Activated CD4-positive, alpha-beta memory T cell treated with anti-CD3 and anti-CD28 coated beads for 36 hours (primary cell): ENCODE data around the gene EXOC6. TPM values are rescaled to one million over a fixed set of nuclear protein-coding genes. Genes with fewer than 3 reads are reported as not detected.
"Not testable (repeated sequence)": the region's sequence is repeated elsewhere in the genome, so short reads cannot be mapped to it uniquely, and the experiment has no call there.

Experiments
- CTCF ChIA-PET: fragments of 350-600 bp; sonication (Branson Sonifier 250); formaldehyde crosslinking; loops from one replicate; lab custom pipeline; 2021; ENCODE audit warnings: antibody characterized with exemption, inconsistent platforms; lab: Charles Lee
- POLR2A ChIA-PET: fragments of 350-600 bp; sonication (Branson Sonifier 250); formaldehyde crosslinking; loops from one replicate; lab custom pipeline; 2021; ENCODE audit warnings: antibody characterized with exemption; lab: Charles Lee
- DNase-seq: peaks from one replicate; pipeline ENCODE4 v3.0.0-alpha.2; 2020
- H3K27ac Mint-ChIP-seq: one replicate; pipeline ENCODE4 v1.8.0; 2021; ENCODE audit warnings: mixed read lengths
- H3K27me3 Mint-ChIP-seq: one replicate; pipeline ENCODE4 v1.8.0; 2021; ENCODE audit warnings: mixed read lengths
- H3K36me3 Mint-ChIP-seq: one replicate; pipeline ENCODE4 v1.8.0; 2021; ENCODE audit warnings: mixed read lengths
- H3K4me1 Mint-ChIP-seq: one replicate; pipeline ENCODE4 v1.8.0; 2021; ENCODE audit warnings: low read depth, mixed read lengths
- H3K4me3 Mint-ChIP-seq: one replicate; pipeline ENCODE4 v1.8.0; 2021; ENCODE audit warnings: mild to moderate bottlenecking, mixed read lengths
- H3K9me3 Mint-ChIP-seq: one replicate; pipeline ENCODE4 v1.8.0; 2021; ENCODE audit warnings: mixed read lengths
- intact Hi-C: fragments of 100-400 bp; cut with micrococcal nuclease; formaldehyde crosslinking; loops from one replicate; pipeline ENCODE4 v1.15.1; 2023
- total RNA-seq, 2 experiments: library from RNA; stranded (reverse); gene quantifications; one replicate each; pipeline ENCODE4 v1.2.3, GENCODE V29; 2021

EXOC6 gene
- total RNA-seq, 2 experiments from 2014 or later: 10.7 to 10.8 TPM

- POLR2A ChIA-PET: no interaction called here
- H3K27ac Mint-ChIP-seq: no peak overlapping the region
- H3K27me3 Mint-ChIP-seq: peaks cover 15% of the 10 kb centered on the region
- CTCF ChIA-PET: no interaction called here
- no peak for DNase-seq
- intact Hi-C loops: no loop called here
- H3K36me3 Mint-ChIP-seq: no peaks in the 10 kb centered on the region
- no peaks in the 10 kb centered on the region for H3K4me1 Mint-ChIP-seq
- no peak overlapping the region for H3K4me3 Mint-ChIP-seq
- H3K9me3 Mint-ChIP-seq: no peaks in the 10 kb centered on the region
These were observed 237.0 kb downstream of the EXOC6 start for GRCh38 chr10:93085272-93085859.

- CTCF ChIA-PET: interaction anchor here (1.3 kb wide), 1 partner anchor 30 kb away, joined by 4 read pairs; no protein-coding TSS in a partner anchor
- Mint-ChIP-seq H3K36me3 (no peaks in the 10 kb centered on the region), H3K27ac (no peak overlapping the region), H3K4me1 (no peaks in the 10 kb centered on the region), H3K27me3 (peaks cover 10% of the 10 kb centered on the region), H3K9me3 (no peaks in the 10 kb centered on the region), H3K4me3 (no peak overlapping the region)
- POLR2A ChIA-PET: no interaction called here
- intact Hi-C loops: no loop called here
- no peak for DNase-seq
These were observed 238.0 kb downstream of the EXOC6 start for GRCh38 chr10:93086289-93086688.

- no peak overlapping the region for H3K27ac Mint-ChIP-seq
- CTCF ChIA-PET: interaction anchor here (1.0 kb wide), 1 partner anchor 24 kb away, joined by 4 read pairs; no protein-coding TSS in a partner anchor
- H3K36me3 Mint-ChIP-seq: no peaks in the 10 kb centered on the region
- H3K9me3 Mint-ChIP-seq: no peaks in the 10 kb centered on the region
- no peak for DNase-seq
- no peaks in the 10 kb centered on the region for H3K4me1 Mint-ChIP-seq
- H3K4me3 Mint-ChIP-seq: no peak overlapping the region
- intact Hi-C loops: no loop called here
- POLR2A ChIA-PET: no interaction called here
- H3K27me3 Mint-ChIP-seq: peaks cover 7% of the 10 kb centered on the region
These were observed 239.5 kb downstream of the EXOC6 start for GRCh38 chr10:93087846-93088245.

GRCh38 chr10:93088466-93088865 lies 240.1 kb downstream of the EXOC6 start:
- intact Hi-C loops: no loop called here
- CTCF ChIA-PET: interaction anchor here (1.0 kb wide), 2 partner anchors 9 to 24 kb away, joined by 3 to 4 read pairs; no protein-coding TSS in a partner anchor
- DNase-seq: no peak
- no peak overlapping the region for H3K4me3 Mint-ChIP-seq
- no peaks in the 10 kb centered on the region for H3K4me1 Mint-ChIP-seq
- no peak overlapping the region for H3K27ac Mint-ChIP-seq
- H3K36me3 Mint-ChIP-seq: no peaks in the 10 kb centered on the region
- POLR2A ChIA-PET: no interaction called here
- H3K27me3 Mint-ChIP-seq: peaks cover 7% of the 10 kb centered on the region
- no peaks in the 10 kb centered on the region for H3K9me3 Mint-ChIP-seq

GRCh38 chr10:93090619-93091018 lies 242.3 kb downstream of the EXOC6 start:
- no peak for DNase-seq
- H3K27me3 Mint-ChIP-seq: peaks cover 5% of the 10 kb centered on the region
- H3K9me3 Mint-ChIP-seq: no peaks in the 10 kb centered on the region
- no peak overlapping the region for H3K4me3 Mint-ChIP-seq
- H3K27ac Mint-ChIP-seq: no peak overlapping the region
- H3K4me1 Mint-ChIP-seq: no peaks in the 10 kb centered on the region
- ChIA-PET CTCF (no interaction called here), POLR2A (no interaction called here)
- no peaks in the 10 kb centered on the region for H3K36me3 Mint-ChIP-seq
- intact Hi-C loops: no loop called here

- intact Hi-C loops: no loop called here
These were observed 243.6 kb downstream of the EXOC6 start for GRCh38 chr10:93091960-93092359.

GRCh38 chr10:93095225-93095624 lies 246.9 kb downstream of the EXOC6 start:
- Mint-ChIP-seq H3K9me3 (no peaks in the 10 kb centered on the region), H3K27ac (no peak overlapping the region), H3K27me3 (peaks cover 2% of the 10 kb centered on the region), H3K36me3 (no peaks in the 10 kb centered on the region), H3K4me3 (no peak overlapping the region), H3K4me1 (no peaks in the 10 kb centered on the region)
- CTCF ChIA-PET: interaction anchor here (1.2 to 1.9 kb wide), 3 partner anchors 13 to 257 kb away, joined by 3 to 7 read pairs (median 5); no protein-coding TSS in a partner anchor
- DNase-seq: no peak
- POLR2A ChIA-PET: no interaction called here
- intact Hi-C loops: no loop called here

More at GRCh38 chr10:93091960-93092359, 243.6 kb downstream of the EXOC6 start:
- Mint-ChIP-seq H3K4me3 (no peak overlapping the region), H3K27ac (no peak overlapping the region), H3K36me3 (no peaks in the 10 kb centered on the region), H3K4me1 (no peaks in the 10 kb centered on the region), H3K27me3 (peaks cover 5% of the 10 kb centered on the region), H3K9me3 (no peaks in the 10 kb centered on the region)
- POLR2A ChIA-PET: no interaction called here
- DNase-seq: no peak
- CTCF ChIA-PET: interaction anchor here (0.7 kb wide), 1 partner anchor 12 kb away, joined by 3 read pairs; no protein-coding TSS in a partner anchor

- H3K9me3 Mint-ChIP-seq: no peaks in the 10 kb centered on the region
- no peaks in the 10 kb centered on the region for H3K4me1 Mint-ChIP-seq
- DNase-seq: no peak
- ChIA-PET POLR2A (no interaction called here), CTCF (no interaction called here)
- H3K27me3 Mint-ChIP-seq: peaks cover 2% of the 10 kb centered on the region
- H3K4me3 Mint-ChIP-seq: no peak overlapping the region
- no peak overlapping the region for H3K27ac Mint-ChIP-seq
- no peaks in the 10 kb centered on the region for H3K36me3 Mint-ChIP-seq
- intact Hi-C loops: no loop called here
These were observed 248.6 kb downstream of the EXOC6 start for GRCh38 chr10:93096901-93097300.

GRCh38 chr10:93097386-93097785 lies 249.1 kb downstream of the EXOC6 start:
- no peak for DNase-seq
- POLR2A ChIA-PET: no interaction called here
- Mint-ChIP-seq H3K36me3 (no peaks in the 10 kb centered on the region), H3K9me3 (no peaks in the 10 kb centered on the region), H3K4me1 (no peaks in the 10 kb centered on the region), H3K4me3 (no peak overlapping the region), H3K27me3 (peaks cover 2% of the 10 kb centered on the region), H3K27ac (no peak overlapping the region)
- CTCF ChIA-PET: no interaction called here
- intact Hi-C loops: no loop called here

- Mint-ChIP-seq H3K36me3 (peaks cover 1% of the 10 kb centered on the region), H3K27me3 (peaks cover 2% of the 10 kb centered on the region), H3K4me3 (no peak overlapping the region), H3K27ac (no peak overlapping the region), H3K9me3 (peaks cover 2% of the 10 kb centered on the region), H3K4me1 (no peaks in the 10 kb centered on the region)
- no peak for DNase-seq
- ChIA-PET CTCF (no interaction called here), POLR2A (no interaction called here)
- intact Hi-C loops: no loop called here
These were observed 250.5 kb downstream of the EXOC6 start for GRCh38 chr10:93098816-93099215.

GRCh38 chr10:93099670-93100069 lies 251.3 kb downstream of the EXOC6 start:
- intact Hi-C loops: no loop called here
- ChIA-PET CTCF (no interaction called here), POLR2A (no interaction called here)
- no peak overlapping the region for H3K27ac Mint-ChIP-seq
- peaks cover 2% of the 10 kb centered on the region for H3K36me3 Mint-ChIP-seq
- H3K4me3 Mint-ChIP-seq: no peak overlapping the region
- peaks cover 3% of the 10 kb centered on the region for H3K27me3 Mint-ChIP-seq
- H3K4me1 Mint-ChIP-seq: no peaks in the 10 kb centered on the region
- peaks cover 6% of the 10 kb centered on the region for H3K9me3 Mint-ChIP-seq
- no peak for DNase-seq

GRCh38 chr10:93101148-93101547 lies 252.8 kb downstream of the EXOC6 start:
- H3K27me3 Mint-ChIP-seq, H3K36me3 Mint-ChIP-seq, H3K27ac Mint-ChIP-seq, POLR2A ChIA-PET, DNase-seq, H3K4me3 Mint-ChIP-seq, intact Hi-C loops, CTCF ChIA-PET, H3K4me1 Mint-ChIP-seq, H3K9me3 Mint-ChIP-seq: not testable (repeated sequence)

GRCh38 chr10:93103953-93104352 lies 255.6 kb downstream of the EXOC6 start:
- CTCF ChIA-PET: interaction anchor here (1.0 to 2.3 kb wide), 2 partner anchors 12 to 24 kb away, joined by 3 to 14 read pairs; no protein-coding TSS in a partner anchor
- Mint-ChIP-seq H3K4me1 (no peaks in the 10 kb centered on the region), H3K27me3 (peaks cover 3% of the 10 kb centered on the region), H3K36me3 (peaks cover 2% of the 10 kb centered on the region), H3K4me3 (no peak overlapping the region), H3K27ac (no peak overlapping the region), H3K9me3 (peaks cover 6% of the 10 kb centered on the region)
- POLR2A ChIA-PET: no interaction called here
- intact Hi-C loops: no loop called here
- no peak for DNase-seq
